GM19397 (cell line): ENCODE results near the gene SCN1A.
"Not testable (repeated sequence)": the region's sequence is repeated elsewhere in the genome, so short reads cannot be mapped to it uniquely, and the experiment has no call there.

Source experiments
- ATAC-seq: cut with Tn5 transposase; IDR thresholded peaks from one replicate; pipeline ENCODE4 v1.9.1; 2021; ENCODE audit warnings: mild to moderate bottlenecking, moderate library complexity; ENCODE audit not compliant: unreplicated experiment

SCN1A gene

DNA sequence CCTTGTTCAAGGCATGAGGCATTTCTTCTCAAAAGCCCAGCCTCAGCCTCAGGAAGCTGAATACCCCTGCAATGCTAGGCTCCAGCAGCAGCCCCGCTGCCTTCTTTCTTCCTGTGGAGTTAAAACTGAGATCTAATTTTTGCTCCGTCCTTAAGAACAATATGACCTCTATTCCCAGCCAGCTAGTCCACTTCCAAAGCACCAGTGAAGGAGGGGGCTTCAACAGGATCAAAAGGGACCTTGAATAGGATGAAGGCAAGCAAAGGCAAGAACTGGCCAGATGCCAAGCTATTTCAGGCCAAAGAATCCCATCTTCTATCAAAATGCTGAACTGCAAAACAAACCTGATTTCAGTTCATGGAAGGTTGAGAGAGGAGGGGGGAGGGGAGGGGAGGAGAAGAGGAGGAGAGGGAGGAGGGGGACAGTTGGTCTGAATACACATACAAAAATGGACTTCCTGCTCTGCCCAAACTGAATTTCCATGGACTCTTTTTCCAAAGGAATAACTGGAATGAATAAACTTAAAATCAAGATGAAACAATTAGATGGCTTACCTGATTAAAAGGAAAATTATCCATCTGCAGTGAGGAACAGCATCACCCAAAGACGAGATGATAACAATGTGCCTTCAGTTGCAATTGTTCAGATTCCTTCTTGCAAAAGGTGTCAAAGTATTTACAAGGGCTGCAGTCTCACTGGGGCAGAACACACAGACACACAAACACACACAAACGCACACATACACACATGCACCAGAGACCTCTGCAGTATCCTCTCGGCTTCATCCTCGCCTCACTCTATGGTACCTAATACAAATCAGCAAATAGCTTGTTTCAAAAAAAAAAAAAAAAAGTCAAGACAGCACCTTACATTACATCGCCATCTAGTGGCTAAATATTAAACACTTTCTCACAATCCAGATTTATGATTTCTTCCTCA, at the start of gene SCN1A:
Gene SCN1A, minus strand, starts transcription at position 804 of the 939 bp plus-strand sequence. CDS start 54,399 bp downstream, outside the sequence.
- no peak for ATAC-seq

DNA sequence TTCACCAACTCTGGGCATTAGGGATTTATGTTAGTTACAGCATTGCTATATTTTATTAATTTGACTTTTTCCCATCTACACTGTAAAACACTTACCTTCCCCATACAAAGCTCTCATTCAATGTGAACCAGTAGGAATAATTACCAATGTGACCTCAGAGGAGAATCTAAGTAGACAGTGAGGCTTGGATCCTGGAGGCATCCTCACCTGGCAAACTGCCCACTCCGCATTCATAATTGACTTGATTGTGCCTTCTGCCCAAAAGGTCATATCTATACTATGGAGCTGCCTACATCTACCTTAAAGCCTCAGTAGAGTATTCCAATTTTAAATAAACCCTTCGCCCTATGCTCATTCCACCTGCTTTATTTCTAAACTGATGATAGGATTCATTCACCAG, 45.4 kb upstream of the SCN1A start:
- no peak for ATAC-seq

DNA sequence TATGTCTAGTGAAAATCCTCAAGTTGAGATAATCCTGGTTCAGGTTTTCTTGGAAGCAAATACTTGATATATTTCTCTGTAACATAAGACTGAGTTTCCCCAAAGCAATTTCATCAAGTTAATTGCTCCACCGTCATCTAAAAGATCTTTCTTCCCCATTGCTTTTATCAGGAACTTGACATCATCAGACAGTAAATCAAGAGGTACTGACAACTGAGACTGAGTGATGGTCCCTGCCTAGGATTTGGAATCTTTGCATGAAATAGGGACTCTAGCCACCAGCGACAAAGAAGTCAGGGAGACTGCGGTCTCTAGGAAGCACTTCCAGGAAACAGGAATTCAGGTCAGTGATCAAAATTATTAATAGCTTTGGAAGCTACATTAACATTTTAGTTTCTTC, 43.4 kb upstream of the SCN1A start:
- ATAC-seq: no peak

DNA sequence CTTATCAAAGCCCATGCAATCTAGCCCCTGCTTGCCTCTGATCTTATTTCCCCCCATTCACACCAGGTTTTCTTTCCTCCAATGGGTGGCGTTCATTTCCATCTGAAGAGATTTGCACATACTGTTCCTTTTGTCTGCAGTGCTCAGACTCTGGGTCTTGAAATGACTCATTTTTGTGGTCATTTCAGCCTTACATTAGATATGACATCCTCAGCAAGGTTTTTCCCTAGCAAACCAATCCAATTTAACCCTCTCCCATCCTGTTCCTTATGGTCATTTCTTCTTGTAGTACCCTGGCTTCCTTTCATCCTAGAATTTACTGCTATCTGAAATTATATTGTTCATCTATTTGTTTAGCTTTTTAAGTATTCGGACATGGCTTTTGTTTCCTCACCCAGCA, 42.5 kb upstream of the SCN1A start:
- ATAC-seq: no peak

DNA sequence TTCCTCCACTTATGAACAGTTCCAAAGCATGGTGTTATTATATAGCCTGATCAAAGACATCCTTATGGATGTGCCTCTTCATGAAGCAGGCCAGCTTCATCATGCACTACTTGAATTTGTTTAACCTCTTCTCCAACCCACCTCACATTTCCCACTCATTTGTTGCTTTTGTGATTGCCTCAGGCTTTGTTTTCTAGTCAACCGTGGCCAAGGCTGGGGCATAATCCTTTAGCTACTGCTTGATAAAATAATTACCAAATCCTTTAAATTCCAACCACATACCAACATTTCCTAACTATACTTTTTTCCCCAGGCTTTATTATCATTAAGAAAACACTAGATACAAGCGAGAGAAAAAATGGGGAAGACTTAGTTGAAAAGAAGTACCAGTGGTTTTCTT, 39.6 kb upstream of the SCN1A start:
- no peak for ATAC-seq

DNA sequence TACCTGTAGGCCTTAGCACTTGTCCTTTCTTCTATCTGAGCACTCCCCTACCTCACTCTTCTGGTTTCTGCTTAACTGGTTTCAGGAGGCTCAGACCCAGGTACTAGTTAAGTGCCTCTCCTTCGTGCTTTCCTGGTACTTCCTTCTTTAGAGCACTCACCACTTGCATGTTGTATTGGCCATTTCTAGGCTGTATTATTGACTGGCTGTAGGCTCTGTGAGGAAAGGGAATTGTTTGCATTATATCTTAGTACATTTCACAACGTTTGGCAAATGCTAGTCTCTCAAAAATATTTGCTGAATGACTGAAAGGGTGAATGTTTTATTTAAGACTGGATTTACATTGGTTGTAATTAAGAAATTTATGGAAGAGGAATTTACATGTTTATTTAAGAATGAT, 36.0 kb upstream of the SCN1A start:
- ATAC-seq: no peak

DNA sequence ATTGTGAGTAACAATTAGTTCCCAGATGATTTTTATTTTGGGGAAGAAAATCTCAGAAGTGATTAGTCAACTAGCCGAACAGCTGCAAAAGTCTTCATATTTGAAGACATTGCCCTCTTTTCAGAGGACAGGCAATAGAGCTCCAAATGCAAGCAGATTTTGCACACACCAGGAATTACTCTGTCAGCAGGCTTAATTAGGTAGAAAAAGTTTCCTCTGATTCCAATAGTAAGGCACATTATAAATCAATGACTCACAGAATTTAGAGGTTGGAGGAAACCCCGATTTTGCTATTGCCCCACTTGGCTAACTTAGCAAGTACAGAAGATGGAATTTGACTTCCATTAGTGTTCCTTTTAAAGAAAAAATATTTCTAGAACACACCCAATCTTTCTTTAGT, 30.7 kb upstream of the SCN1A start:
- ATAC-seq: no peak

DNA sequence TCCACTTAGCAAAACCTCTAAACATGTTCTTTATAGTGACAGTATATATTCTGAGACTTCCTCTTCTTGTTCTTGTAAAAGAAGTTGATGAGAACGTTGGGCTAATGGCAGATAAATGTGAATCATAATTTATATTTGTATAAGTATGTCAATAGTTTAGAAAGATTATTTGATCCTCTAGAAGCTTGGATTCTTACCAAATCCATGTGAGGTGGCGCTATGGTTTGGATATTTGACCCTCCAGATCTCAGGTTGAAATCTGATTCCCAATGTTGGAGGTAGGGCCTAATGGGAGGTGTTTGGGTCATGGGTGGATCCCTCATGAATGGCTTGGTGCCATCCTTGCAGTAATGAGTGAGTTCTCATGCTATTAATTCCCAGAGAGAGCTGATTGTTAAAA, 29.8 kb upstream of the SCN1A start:
- ATAC-seq: no peak

DNA sequence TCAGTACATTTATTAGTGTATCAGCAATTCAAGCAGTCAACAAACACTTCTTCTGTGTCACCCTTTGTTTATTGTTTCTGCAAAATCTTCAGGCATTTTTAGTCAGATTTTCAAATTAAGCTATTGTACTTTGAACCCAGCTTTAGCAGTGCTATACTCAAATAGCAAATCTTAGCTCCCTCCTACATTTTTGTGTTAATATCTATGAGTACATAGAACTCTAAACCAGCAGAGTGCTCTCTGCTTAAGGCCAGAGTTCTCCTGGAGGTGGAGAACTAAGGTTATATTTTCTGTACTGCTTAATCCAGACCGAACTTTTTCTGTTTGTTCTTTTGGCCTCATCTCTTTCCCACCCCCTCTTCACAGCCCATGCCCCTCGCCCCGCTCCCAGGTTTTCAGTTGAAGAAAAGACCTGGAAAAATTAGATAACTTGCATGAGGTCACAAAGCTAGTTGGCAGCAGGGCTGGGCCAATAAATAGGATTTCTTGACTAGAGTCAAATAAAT, 29.2 kb upstream of the SCN1A start:
- no peak for ATAC-seq

DNA sequence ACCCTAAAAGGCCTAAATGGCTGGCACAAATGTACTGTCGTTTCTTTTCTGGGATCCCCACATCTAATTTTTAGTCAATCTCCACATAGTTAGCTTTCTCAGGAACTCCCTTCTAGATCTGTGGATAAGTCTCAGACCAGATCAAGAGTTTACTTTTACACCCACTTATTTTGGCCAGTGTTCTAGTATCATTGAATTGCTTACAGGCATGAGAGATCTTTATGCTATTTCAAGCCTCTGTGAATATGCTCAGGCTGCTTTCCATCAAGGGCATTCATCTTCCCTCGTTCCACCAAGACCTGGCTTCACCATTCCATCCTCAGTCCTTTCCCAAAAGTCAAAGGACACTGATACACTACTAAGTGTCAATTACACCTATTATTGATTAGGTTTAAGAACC, 27.8 kb upstream of the SCN1A start:
- ATAC-seq: no peak

DNA sequence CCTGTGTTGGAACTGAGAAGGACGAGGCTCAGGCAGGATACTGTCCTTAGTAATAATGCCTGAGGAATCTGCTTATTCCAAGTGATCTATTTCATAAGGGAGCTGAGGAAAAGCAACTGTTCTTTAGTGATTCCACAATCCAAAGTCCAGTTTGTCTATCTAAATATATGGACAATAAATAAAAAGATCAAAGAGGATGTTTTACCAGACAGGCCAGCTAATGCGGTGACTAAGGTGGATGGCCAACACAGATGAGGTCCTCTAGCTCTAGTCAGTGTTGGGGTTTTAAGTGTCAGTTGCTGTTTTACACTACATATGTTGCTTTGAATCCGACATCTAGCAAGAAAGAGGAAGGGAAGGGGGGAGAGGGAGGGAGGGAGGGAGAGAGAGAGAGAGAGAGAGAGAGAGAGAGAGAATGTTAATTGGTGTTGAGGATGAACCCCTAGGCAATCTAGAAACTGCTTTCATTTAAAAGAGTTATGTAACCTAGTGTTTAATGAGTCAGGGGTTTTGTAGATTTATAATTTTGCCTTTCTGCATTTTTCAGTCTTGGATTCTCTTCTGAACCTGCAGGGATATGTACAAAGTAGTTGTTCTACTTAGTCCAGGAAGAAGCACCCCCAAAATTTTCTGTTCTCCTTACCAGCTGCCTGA, 27.0 kb upstream of the SCN1A start:
- no peak for ATAC-seq

DNA sequence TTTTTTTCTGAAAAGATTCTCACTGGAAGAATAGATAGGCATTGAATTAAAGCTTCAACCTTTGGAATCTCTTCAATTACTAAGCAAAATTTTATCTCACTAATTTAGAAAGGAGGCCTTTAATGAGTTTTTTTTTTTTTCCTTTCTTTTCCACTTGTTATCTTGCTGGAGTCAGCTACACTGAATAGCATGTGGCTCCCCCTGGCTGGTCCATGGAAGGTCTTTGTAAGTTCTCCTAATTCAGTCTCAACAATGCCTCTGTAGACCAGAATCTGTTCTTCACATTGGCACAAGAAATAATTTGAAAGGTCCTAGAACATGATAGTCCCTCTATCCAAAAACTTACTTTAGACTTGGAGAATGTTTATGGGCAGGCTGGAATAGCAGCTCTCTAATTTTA, 24.2 kb upstream of the SCN1A start:
- ATAC-seq: no peak

DNA sequence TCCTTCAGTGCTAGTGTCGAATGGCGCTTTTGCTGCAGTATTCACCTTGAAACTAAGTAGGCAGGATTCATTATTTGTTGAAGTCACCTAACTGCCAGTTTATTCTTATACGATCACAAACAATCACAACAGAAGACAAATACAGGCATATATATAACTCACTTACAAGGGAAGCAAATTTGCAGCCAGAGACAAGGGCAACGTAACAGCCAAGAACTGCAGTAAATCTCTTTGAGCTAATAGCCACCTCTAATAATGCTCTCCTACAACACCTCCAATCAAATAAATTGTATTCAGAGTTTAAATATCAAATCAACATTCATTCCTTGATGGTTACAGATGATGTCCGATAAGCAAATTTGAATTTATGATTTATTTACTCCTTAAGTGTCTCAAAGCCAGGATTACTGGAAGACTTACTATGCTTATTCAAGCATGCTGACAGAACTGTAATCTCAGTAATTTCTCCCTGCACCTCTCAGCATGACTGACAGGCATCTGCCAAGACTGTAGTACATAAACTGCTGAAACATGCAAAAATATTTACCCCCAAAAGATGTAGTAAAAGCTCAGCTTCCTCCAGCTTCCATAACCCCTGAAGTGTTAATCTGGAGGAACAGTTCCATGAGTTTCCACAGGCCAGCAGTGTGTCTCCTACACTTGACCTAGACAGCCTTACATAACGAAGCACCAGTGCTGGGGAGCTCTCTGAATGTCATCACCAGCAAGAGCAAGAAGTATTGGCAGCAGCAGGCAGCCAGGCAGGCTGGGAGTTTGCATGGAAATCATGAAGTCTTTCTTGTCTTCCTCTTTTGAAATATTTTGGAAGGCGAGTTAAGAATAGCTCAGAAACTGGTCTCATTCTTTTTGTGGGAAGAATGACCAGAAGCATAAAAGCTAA, 20.9 kb upstream of the SCN1A start:
- ATAC-seq: no peak

DNA sequence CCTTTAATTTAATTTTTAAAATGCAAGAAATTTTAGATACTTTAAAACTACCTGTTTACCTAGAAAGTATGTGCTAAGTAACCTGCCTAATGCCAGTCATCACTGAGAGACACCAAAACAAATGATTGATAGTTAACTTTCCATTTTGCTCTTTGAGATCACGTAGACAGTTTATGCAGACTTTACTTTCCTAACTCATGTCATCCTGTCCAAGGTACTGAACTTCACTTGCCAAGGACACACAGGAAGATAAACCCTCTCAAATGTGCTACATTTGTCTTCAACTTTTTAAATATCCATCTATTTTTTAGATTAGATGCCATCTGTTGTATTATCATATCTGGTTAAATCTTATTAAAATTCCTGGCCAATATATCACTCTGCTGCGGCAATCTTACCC, 20.1 kb upstream of the SCN1A start:
- ATAC-seq: no peak

DNA sequence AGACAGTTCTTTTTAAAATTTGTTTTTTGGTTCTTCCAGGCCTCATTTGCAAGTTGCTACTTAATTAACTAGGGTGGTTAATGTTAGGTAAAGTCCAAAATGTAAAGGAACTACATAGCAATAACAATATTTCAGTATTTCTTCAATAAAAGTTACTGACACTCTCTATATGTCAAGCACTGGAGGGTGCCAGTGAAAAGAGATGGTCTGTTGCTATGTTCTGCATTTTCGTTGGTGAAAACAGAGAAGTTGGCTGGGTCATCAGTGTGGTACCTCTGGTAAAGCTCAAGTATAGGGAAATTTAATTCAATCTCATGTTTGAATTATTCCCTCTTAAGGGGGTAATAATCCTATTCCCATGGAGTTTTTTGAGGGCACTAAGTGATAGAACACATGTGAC, 16.3 kb upstream of the SCN1A start:
- ATAC-seq: no peak

DNA sequence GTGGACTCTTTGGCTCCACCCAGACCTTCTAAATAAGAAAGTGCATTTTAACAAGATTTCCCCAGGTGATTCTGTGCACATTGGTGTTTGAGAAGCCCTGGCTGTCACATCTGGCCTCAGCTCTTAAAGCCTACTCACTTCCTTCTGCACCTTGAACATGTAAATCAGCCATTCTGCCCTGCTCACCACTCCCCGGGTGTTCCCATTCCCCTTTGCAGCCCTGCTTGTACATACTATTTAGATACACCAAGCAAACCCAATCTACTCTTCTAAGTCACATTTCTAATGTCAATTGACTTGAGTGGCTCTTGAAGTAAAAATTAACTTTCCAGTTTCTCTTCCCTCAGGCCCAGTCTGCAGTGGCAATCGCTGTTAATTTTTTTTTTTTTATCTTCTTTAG, 13.1 kb upstream of the SCN1A start:
- no peak for ATAC-seq

DNA sequence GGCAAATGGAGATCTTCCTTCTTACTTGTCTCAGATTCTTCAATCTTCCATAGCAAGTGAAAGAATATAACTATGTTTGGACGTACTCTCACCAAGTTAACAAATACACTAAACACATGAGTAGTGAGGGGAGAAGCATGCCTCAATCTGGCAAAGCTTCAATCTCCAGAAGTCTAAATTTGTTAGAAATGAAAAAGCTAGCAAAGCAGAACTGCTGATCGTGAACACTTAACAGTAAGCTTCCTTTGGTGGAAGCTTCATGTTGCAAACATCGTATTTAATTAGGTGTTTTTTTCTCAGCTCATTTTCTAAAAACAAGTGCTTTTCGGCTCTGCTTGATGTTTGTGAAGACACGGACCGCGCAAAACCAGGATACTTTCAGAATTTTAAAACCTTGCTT, 12.7 kb upstream of the SCN1A start:
- ATAC-seq: no peak

DNA sequence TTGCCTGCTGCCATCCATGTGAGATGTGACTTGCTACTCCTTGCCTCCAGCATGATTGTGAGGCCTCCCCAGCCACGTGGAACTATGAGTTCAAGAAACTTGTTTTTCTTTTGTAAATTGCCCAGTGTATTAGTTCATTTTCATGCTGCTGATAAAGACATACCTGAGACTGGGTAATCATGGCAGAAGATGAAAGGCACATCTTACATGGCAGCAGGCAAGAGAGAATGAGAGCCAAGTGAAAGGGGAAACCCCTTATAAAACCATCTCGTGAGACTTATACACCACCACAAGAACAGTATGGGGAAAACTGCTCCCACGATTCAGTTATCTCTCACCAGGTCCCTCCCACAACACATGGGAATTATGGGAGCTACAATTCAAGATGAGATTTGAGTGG, 11.7 kb upstream of the SCN1A start:
- not testable (repeated sequence) for ATAC-seq

DNA sequence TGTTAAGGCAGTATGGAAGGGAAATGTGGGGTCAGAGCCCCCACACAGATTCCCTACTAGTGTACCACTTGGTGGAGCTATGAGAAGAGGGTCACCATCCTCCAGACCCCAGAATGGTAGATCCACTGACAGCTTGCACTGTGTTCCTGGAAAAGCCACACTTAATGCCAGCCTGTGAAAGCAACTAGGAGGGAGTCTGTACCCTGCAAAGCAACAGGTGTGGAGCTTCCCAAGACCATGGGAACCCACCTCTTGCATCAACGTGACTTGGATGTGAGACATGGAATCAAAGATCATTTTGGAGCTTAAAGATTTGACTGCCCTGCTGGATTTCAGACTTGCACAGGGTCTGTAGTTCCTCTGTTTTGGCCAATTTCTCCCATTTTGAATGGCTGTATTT, 10.8 kb upstream of the SCN1A start:
- no peak for ATAC-seq

DNA sequence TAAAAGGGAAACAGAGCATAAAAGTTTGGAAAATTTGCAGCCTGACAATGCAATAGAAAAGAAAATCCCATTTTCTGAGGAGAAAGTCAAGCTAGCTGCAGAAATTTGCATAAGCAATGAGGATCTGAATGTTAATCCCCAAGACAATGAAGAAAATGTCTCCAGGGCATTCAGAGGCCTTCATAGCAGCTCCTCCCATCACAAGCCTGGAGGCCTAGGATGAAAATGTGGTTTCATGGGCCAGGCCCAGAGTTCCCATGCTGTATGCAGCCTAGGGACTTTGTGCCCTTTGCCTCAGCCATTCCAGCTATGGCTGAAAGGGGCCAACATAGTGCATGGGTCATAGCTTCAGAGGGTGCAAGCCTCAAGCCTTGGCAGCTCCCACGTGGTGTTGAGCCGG, 10.3 kb upstream of the SCN1A start:
- no peak for ATAC-seq

DNA sequence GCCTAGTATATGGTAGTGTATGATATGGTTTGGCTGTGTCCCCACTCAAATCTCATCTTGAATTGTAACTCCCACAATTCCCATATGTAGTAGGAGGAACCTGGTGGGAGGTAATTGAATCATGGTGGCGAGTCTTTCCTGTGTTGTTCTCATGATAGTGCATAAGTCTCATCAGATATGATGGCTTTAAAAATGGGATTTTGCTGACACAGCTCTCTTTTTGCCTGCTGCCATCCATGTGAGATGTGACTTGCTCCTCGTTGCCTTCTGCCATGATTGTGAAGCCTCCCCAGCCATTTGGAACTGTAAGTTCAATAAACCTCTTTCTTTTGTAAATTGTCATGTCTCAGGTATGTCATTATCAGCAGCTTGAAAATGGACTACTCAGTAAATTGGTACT, 9.5 kb upstream of the SCN1A start:
- no peak for ATAC-seq
